Suppressor macrophage (primary cell): ENCODE measurements around the gene NLRX1.
"Not testable (repeated sequence)": the region's sequence is repeated elsewhere in the genome, so short reads cannot be mapped to it uniquely, and the experiment has no call there.

Experiments
- DNase-seq, 4 experiments: peaks; one replicate each; pipeline ENCODE4 v3.0.0-alpha.2; 2020 to 2022
- total RNA-seq, 17 experiments: gene quantifications; one replicate each; lab custom pipeline; 2026; ENCODE audit warnings: mixed read lengths in 6 of 17, inconsistent platforms in 3 of 17; lab: John Stamatoyannopoulos, UW

NLRX1 gene, protein sequence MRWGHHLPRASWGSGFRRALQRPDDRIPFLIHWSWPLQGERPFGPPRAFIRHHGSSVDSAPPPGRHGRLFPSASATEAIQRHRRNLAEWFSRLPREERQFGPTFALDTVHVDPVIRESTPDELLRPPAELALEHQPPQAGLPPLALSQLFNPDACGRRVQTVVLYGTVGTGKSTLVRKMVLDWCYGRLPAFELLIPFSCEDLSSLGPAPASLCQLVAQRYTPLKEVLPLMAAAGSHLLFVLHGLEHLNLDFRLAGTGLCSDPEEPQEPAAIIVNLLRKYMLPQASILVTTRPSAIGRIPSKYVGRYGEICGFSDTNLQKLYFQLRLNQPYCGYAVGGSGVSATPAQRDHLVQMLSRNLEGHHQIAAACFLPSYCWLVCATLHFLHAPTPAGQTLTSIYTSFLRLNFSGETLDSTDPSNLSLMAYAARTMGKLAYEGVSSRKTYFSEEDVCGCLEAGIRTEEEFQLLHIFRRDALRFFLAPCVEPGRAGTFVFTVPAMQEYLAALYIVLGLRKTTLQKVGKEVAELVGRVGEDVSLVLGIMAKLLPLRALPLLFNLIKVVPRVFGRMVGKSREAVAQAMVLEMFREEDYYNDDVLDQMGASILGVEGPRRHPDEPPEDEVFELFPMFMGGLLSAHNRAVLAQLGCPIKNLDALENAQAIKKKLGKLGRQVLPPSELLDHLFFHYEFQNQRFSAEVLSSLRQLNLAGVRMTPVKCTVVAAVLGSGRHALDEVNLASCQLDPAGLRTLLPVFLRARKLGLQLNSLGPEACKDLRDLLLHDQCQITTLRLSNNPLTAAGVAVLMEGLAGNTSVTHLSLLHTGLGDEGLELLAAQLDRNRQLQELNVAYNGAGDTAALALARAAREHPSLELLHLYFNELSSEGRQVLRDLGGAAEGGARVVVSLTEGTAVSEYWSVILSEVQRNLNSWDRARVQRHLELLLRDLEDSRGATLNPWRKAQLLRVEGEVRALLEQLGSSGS
- total RNA-seq: 6.6 to 34.4 (median 20.0) reads per million in 17 experiments

DNA sequence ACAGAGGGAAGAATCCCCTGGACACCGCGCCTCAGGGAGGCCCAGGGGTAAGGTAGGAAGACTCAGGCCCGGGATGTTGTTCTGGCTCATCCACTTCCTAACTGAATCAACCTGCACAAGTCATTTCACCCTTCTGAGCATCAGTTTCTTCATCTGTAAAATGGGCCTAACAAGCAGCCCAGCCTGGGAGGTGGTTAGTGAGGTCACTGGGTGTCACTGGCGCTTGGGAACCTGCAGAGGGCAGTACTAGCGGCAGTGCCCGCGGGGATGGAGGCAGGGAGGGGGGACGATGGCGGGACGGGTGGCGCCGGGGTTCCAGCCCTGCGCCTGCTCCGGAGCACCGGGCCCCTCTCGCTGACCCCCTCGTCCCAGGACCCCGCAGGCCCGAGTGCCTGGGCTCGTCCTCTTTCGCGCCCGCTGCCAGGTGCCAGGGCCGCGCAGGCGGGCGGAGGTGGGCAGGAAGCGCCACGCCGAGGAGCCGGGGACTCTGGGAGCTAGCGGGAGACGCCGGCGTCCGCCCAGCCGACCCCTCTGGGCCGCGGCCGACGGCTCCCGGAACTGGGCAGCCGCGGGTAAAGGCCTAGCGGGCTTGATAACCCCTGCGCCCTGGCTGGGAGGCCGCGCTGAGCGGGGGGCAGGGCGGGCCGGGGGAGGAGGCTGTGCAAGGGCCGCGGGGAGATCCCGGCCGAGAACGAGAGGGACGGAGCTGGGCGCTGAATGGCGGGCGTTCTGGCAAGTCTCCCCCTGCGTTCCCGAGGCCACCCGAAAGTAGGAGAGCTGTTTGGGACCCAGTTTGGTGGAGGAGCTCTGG lies at the start of gene NLRX1:
NLRX1 (plus strand) TSS at position 255 of the 811 bp plus-strand sequence. CDS start 2,679 bp downstream, outside the sequence.
- DNase-seq: peak; percentile 89 to 95 (median 92)

DNA sequence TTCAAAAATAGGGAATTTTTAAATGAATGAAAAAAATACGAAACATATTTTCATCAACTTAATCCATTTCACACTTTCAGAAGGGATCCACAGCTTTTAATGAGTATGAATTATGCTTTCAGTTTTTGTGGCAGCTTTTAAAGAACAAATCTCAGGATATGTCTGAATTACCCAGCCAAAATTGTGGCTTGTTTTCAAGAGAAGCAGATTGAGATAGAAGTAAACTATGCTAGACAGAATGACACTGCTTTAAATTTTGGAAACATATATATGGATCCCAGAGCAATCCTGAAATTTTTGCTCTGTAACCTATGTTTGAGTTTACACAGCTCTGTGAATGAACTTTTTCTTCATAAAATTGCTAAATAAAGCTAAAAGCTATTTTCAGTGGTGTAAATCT lies 49.6 kb upstream of the NLRX1 start:
- no peak for DNase-seq

DNA sequence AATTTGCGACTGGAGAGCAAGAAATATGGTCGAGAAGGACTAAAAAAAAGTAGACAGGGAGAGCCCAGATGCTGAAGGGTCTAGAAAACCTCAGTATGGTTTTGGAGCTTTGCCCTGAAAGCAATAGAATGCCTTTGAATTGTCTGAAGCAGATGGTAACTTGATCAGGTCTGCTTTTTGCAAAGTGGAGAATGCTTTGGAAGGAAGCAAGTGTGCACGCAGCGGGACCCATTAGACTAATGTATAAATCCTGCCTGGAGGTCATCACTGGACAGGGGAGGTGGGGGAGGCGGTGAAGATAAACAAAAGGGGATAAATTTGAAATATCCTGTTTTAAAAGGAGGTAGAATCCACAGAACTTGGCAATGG lies 47.9 kb upstream of the NLRX1 start:
- DNase-seq: peak in 1 of 4 experiments; percentile 7

DNA sequence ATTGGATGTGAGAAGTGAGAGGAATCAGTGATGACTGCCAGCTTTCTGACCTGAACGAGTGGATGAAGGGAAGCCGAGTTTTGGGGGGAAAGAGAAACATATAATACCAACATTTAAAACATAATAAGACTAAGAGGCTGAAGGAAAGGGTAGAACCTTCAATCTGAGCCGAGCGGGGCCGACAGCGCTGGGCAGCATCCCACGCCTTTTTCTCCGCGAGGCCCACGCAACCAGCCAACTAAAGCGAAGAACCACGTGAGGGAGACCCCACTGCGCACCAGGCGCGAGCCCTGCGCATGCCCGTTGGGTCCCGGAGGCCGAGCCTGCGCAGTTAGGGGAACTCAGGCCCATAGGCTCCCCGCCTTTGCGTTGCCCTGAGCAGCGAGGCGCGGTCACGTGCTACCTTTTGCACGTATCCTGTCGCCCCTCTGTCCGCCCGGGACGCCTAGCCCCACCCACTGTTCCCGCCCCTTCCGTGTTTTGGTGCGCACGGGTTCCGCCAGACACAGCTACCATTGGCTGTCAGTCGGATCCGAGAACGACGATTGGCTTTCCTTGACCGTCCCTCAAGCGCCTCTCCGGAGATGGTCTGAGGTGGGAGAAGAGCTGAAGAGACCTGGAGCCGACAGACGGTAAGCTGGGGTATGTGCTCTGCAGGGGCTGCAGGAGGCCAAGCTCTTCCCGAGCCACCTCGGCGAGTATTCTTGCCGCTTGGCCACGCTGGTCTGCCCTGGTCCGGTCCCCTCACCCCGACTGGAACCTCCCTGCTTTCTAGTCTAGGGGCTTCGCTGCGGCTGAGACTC lies 47.3 kb upstream of the NLRX1 start, which contains the start of gene HINFP:
HINFP (plus strand) TSS at position 573 of the 803 bp plus-strand sequence. CDS start 5,365 bp downstream, outside the sequence.
- DNase-seq: peak; percentile 99

DNA sequence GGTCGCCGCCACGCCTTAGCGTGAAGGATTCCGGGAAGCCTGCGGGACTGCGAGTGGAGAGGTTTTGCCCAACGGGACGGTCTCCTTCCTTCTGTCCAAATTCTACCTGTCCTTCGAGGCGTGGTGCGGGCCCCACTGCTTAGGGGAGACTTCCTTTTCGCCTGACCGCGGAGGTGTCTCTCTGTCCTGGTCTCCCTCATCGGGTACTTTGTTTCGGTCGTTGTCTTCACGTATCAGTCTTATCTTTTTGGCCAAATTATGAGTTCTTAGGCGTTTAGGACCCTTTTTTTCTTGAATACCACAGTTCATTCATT lies 46.8 kb upstream of the NLRX1 start:
- DNase-seq: peak in 1 of 4 experiments; percentile 33

DNA sequence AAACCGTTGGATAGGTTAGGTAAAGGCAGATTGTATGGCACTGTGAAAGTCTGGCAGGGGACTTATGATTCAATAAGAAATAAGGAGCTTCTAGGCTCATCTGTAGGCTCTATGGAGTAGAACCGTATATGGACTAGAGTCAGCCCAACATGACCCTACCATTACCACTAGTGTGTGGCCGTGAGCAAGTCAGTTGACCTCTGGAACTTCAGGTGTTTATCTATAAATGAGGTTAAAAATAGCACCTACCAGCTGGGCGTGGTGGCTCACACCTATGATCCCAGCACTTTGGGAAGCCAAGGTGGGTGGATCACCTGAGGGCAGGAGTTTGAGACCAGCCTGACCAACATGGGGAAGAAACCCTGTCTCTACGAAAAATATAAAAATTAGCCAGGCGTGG lies 42.7 kb upstream of the NLRX1 start:
- no peak for DNase-seq

DNA sequence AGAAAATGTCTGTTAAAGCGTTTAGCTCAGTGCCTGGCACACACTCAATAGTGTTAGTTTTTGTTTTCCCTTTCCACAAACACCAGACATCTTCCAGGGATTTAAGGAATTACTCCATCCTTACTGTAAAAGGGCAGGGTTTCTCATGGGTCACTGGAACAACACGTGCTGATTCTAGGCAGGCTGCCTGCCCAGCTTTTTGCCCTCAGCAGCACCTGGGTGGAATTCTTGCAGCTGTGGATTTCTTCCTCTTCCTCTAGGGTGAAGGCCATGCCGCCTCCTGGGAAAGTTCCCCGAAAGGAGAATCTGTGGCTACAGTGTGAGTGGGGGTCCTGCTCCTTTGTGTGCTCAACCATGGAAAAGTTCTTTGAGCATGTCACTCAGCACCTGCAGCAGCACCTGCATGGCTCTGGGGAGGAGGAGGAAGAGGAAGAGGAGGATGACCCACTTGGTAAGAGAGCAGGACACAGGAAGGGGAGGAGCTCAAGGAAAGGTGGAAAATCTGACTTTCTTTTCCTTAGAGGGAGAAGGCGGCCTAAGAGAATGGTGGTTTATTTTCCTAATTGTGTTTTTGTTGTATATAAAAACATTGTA lies 41.8 kb upstream of the NLRX1 start:
- no peak for DNase-seq

DNA sequence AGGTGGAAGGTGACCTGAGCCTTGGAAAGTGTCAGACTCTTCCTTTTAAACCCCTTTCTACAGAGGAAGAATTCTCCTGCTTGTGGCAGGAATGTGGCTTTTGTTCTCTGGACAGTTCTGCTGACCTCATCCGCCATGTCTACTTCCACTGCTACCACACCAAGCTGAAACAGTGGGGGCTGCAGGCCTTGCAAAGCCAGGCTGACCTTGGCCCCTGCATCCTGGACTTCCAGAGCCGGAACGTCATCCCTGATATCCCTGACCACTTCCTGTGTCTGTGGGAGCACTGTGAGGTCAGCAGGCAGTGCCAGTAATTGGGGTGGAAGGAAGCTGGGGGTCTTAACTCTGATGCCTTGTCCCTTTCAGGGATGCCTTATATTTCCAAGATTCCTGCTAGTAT lies 37.9 kb upstream of the NLRX1 start:
- no peak for DNase-seq

DNA sequence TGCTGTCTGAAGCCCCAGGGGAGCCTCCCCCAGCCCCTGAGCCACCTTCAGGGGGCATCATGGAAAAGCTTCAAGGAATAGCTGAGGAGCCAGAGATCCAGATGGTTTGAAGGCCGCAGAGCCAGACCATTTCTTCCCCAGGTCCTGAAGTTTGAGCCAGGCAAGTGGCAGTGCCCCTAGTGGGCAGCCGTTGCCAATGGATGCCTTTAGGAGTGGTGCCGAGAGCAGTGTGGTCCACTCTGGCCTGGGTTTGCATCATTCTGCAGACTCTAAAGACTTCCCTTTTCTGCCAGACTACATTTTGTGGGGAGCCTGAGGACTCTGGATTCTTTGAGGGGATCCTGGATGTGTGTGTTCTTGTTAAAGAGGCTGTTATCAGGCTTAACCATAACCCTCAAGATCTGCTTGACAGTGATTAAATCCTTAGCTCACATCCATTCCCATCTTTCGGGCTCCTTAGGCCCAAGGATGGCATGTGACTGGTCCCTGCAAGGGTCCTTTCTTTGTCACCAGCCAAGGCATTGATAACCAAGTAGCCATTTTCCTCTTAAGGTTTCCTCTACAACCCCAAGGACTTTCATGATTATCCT lies 34.0 kb upstream of the NLRX1 start:
- peak; percentile 59 to 78 (median 71) for DNase-seq

DNA sequence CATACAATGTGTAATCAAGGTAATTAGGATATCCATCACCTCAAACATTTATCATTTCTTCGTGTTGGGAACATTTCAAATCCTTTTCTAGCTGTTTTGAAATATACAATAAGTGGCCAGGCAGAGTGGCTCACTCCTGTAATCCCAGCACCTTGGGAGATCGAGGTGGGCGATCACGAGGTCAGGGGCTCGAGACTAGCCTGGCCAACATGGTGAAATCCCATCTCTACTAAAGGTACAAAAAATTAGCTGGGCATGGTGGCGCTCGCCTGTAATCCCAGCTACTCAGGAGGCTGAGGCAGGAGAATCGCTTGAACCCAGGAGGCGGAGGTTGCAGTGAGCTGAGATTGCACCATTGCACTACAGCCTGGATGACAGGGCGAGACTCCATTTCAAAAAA lies 29.2 kb upstream of the NLRX1 start:
- not testable (repeated sequence) for DNase-seq

DNA sequence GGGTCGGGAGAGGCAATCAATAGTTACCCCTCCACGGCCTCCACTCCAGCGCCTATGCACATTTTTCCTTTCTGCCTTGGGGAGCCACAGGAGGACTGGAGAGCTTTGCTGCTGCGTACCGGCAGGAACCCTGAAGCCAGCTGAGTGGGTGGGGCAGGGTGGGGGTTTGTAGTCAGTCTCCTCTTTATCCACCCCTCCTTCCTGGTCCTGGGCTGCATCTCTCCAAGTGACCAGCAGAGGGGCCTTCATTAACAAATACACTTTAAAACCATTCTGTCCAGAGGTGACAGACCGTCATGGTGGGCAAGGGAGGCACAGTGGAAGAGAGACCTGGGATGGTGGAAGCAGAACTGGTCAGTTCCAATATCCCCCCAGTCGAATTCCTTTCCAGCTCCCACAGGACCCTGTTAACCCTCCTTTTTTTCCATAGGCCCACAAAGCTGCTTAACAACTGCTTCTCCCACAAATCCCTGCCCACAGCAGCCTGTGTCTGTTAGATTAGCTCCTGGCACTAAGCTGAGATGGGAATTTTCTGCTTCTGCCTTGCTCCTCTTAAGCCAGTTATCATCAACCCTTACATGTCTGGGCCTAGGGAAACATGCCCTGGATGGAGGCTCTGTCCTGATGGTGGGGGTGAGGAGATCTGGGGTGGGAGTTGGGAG lies 23.6 kb upstream of the NLRX1 start:
- peak; percentile 65 to 81 (median 76) for DNase-seq

DNA sequence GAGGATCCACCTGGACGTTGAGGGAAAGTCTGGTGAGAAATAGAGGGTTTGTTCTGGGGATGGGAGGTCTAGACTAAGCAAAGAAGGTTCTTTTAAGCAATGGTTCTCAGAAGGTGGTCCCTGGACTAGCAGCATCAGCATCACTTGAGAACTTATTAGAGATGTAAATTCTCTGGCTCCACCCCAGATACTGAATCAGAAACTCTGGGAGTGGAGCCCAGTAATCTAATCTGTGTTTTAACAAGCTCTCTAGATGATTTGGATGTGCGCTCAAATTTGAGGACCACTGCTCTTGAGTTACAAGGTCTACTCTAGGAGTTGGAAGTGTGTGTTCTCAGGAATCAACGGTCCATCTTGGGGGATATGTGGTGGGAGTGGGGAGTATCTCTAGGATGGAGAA lies 23.0 kb upstream of the NLRX1 start:
- DNase-seq: no peak

DNA sequence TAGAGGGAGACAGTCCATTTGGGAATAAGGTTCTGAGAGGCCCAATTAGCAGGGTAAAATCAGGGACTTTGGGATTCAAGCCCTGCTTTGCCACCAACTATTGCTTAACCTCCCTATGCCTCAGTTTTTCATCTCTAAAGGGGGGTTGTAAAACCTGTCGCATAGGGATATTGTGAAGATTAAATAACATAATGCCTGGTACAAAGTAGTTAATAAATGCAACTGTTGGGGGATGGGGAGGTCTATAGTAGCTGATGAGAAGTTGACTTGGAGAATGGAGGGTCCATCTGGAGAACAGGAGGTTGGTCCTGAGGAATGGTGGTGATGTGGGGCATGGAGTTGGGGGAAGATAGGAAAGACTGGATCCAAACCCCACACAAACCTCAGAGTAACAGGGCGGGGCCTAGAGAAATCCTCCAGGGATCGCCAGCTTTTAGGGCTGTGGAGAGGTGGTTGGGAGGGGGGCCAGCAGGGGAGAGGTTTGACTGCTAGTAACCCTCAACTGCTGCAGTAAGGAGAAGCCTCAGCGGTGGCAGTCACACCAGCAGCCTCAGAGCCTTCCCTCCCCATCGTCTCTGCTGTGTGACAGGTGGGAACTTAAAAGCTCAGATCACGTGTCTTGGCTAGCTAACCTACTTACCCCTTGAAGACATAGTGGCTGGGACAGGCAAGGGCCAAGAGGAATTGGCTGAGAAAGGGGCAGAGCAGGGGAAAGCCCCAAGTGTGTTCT lies 20.8 kb upstream of the NLRX1 start:
- no peak for DNase-seq

DNA sequence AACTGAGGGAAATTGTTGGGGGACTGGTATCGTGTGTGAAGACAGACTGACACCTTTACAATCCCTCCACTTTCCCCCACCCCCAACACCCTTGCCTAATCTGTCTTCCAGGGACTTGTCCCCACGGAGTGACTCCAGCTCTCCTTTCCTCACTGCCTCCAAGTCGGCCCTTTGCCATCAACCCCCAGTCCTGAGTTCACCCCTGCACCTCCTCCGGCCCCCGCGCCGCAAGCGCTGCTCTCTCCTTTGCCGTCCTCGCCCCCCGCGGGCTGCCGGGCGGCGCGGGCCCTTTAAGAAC lies 19.9 kb upstream of the NLRX1 start:
- no peak for DNase-seq

DNA sequence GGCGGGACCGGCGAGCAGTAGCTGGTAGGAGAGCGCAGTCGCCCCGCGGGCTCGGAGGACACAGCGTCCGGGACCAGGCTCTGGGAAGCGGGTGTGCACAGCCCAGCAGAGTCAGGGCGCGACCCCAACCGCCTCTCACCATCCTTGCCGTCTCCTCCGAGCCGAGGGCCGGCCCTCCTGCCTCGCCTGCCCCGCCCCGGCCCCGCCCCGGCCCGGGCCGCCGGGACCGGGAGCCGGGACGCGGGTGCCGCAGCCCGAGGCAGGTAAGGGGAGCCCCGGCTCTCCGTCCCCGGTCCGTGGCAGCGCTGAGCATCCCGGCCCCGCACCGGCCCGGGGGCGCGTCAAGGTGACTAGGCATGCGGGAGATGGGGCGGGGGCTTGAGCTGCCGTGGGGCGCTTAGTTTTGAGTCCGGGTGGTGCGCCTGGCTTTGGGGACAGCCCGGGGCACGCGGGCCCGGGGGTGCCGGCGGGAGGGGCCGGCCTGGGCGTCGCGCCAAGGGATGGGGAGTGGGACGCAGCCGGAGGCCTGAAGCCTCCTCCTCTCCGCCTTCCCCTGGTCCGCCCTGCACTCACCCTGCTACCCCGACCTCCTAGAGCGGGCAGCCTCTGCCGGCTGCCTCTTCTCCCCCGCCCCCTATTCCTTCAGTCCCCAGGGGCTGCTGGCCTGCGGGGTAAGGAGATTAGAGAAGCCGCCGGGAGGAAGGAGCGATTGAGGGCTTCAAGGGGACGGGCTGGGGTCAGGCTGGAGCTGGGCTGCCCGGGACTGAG lies 19.3 kb upstream of the NLRX1 start, which contains the start of gene ABCG4:
ABCG4 (plus strand) TSS at position 35 of the 768 bp plus-strand sequence. CDS start 914 bp downstream, outside the sequence.
- DNase-seq: peak in 3 of 4 experiments; percentile 26 to 47 (median 39)

DNA sequence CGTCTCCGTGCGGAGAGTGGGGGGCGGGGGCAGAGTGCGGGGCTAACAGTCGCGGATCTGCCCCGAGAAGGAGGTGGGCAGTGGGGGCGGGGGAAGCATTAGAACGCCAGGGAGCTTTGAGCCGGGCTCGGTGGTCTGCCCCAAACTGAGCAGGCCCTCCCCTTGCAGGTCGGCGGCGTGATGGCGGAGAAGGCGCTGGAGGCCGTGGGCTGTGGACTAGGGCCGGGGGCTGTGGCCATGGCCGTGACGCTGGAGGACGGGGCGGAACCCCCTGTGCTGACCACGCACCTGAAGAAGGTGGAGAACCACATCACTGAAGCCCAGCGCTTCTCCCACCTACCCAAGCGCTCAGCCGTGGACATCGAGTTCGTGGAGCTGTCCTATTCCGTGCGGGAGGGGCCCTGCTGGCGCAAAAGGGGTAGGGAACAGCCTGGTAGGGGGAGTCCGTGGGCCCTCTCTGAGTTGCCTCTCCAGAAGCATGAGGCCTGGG lies 18.7 kb upstream of the NLRX1 start:
- no peak for DNase-seq

DNA sequence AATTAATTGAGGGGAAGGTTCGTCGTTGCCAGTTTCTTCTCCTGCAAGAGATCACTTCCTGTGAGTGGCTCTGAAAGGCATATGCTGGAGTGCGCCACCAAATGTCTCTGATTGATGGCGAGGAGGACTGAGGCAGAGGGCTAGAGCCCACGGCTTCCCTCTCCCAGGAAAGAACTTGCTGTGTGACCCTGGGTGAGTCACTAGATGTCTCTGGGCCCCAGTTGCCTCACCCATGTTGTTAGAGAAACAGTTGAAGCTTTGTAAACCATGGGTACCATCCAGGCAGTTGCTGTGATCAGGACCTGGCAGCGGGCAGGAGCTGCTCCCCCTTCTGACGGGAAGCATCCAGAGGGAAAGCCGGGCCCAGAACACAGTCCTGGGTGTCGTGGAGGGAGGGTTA lies 16.5 kb upstream of the NLRX1 start:
- no peak for DNase-seq

DNA sequence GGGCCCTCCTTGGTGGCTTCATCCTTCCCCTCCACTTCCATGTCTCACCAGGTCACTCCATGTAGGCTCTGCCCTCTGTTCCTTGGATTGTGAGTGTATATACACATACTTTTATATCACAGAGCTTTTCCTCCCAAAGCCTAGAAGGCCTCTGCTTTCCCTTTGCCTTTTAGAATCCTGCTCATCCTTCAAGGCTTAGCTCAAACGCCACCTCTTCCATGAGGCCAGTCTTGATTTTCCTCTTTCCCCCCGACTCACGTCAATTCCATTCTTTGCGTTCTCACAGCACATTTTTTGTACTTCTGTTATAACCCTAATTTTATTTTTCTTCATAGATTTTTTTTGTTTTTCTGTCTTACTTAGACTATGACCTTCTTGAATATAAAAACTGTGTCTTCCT lies 15.9 kb upstream of the NLRX1 start:
- no peak for DNase-seq
